GM12878 (cell line): ENCODE measurements around the gene ZNF480.

Experiments
- MXI1 ChIP-seq: fragments of 150-350 bp; IDR thresholded peaks from 2 replicates; pipeline ENCODE4 v1.6.1; 2011; ENCODE audit warnings: low read depth, mild to moderate bottlenecking, inconsistent platforms, low read length, improper control_type of control experiment
- TF ChIP-seq, protein P1 (sequence below), 3 experiments: IDR thresholded peaks in 2 of 3; conservative IDR thresholded peaks in 1 of 3; 2 replicates each; pipeline ENCODE4 v1.5.1; 2011; ENCODE audit warnings: low read depth in 3 of 3, low read length in 3 of 3, mild to moderate bottlenecking in 3 of 3, control low read depth in 2 of 3, moderate library complexity in 2 of 3, inconsistent platforms in 1 of 3, mixed read lengths in 1 of 3; ENCODE audit not compliant: control insufficient read depth in 2 of 3, insufficient read depth in 1 of 3; ENCODE audit errors: extremely low read depth in 1 of 3

DNA sequence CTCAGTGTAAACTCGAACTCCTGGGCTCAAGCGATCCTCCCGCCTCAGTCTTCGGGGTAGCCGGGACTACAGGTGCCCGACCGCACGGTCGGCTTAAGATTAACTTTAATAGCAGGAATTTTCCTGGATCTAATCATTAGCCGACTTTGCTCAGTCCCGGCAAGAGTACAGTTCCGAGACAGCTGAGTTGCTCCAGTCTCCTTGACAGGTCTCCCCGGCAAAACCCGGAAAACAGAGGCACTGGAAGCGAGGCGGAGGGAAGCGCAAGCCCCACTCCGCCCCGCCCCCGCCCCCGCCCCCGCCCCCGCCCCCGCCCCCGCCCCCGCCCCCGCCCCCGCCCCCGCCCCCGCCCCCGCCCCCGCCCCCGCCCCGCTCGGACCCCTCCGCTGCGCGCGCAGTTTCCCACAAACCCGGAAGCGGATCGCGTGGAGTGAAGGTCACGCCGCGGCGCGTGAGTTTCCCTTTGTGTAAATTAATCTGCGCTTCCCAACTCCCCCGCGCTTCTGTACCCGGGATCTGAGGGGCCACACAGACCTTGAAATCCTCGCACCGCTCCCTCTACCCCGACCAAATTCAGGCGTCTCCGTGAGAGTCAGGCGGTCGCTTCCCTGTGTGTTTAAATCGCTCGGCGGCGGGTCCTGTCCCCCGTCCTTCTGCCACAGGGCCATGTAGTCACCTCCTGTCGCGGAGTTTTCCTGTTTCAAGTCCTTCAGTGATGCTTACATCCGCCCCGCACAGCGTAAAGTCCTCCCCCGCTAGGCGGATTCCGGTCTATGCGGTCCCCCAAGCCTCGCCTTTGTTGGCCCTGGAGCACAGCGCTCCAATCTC is at the start of gene ZNF480:
- TF ChIP-seq MXI1 = peak; percentile 34
- TF ChIP-seq, protein P1, sequence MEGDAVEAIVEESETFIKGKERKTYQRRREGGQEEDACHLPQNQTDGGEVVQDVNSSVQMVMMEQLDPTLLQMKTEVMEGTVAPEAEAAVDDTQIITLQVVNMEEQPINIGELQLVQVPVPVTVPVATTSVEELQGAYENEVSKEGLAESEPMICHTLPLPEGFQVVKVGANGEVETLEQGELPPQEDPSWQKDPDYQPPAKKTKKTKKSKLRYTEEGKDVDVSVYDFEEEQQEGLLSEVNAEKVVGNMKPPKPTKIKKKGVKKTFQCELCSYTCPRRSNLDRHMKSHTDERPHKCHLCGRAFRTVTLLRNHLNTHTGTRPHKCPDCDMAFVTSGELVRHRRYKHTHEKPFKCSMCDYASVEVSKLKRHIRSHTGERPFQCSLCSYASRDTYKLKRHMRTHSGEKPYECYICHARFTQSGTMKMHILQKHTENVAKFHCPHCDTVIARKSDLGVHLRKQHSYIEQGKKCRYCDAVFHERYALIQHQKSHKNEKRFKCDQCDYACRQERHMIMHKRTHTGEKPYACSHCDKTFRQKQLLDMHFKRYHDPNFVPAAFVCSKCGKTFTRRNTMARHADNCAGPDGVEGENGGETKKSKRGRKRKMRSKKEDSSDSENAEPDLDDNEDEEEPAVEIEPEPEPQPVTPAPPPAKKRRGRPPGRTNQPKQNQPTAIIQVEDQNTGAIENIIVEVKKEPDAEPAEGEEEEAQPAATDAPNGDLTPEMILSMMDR (IDR thresholded peaks at IDR 0.05 in 2 of 3, conservative IDR thresholded peaks at IDR 0.05 in 1 of 3; ENCODE audit: control insufficient read depth in 2 of 3, extremely low read depth in 1 of 3, insufficient read depth in 1 of 3, low read depth in 3 of 3, low read length in 3 of 3) = peak in 1 of 3 experiments; percentile 25; a peak in 1 of 6 replicates
